ENCODE measurements around the gene MAG. TPM values are rescaled to one million over a fixed set of nuclear protein-coding genes. Genes with fewer than 3 reads are reported as not detected.

Gene MAG
- total and polyA plus RNA-seq, 9 of the 15 experiments (the other 6 are each of a cell fraction or from before 2014, with no cell fraction given), result 0.11 to 10.0 (median 1.6) TPM

DNA sequence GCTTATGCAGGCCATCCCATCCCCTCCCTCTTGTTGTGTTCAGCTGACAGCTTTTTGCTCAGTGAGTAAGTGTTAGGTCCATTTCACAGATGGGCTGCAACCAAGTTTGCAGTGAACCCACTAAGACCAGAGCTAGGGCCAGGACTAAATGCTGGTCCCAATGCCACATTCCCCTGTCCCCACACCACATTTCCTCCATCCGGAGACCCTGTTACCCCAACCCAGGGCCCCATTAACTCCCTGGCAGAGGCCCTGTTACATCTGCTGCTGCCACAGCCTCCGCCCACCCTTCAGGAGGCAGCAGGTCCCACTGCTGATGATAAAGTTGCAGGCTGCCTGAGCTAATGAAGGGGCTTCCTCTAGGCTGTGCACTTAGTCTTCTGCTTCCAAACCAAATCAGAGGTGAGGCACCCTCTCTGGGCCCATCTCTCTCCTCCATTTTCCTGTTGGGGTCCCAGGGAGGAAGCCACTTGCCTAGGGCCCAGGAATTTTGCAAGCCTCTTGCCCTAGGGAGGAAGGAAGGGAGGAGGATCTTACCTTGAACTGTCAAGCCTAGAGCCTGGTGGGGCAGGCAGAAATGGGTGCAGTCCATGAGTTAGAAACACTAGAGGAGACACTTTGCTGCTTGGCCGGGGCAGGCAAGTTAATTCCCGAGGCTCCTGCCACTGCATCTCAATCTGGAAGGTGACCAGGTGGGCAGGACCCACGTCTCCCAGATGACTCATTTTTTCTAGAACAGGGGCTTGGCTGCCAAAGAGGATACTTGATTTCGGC lies 26.6 kb upstream of the MAG start:
- Histone ChIP-seq H3K27me3 (ENCODE audit: control insufficient read depth in 2 of 2, insufficient read depth in 2 of 2, low read length in 2 of 2) (no peaks in the 10 kb centered on the region), H3K4me2 (ENCODE audit: insufficient read depth, low read length) (no peak overlapping the region), H2AFZ (ENCODE audit: low read depth, low read length) (no peak overlapping the region), H3K9me1 (ENCODE audit: control insufficient read depth, insufficient read depth, low read length) (no peaks in the 10 kb centered on the region), H3K79me2 (ENCODE audit: control insufficient read depth, insufficient read depth, low read length) (peaks cover 23% of the 10 kb centered on the region), H3K4me3 (no peak overlapping the region), H3K9ac (ENCODE audit: insufficient read depth in 1 of 2, low read depth in 2 of 2, low read length in 2 of 2) (peak overlapping the region in 1 of 2 experiments; percentile 36; a peak in 1 of 4 replicates), H3K36me3 (ENCODE audit: control insufficient read depth, insufficient read depth, low read length) (peaks cover 78% of the 10 kb centered on the region), H4K20me1 (replicated peaks; ENCODE audit: control insufficient read depth, insufficient read depth, low read length) (no peaks in the 10 kb centered on the region), H3K4me1 (replicated peaks in 1 of 2; ENCODE audit: control insufficient read depth in 2 of 2, insufficient read depth in 2 of 2, low read length in 2 of 2) (peaks cover 15 to 42% of the 10 kb centered on the region in 2 experiments), H3K9me3 (replicated peaks; ENCODE audit: control insufficient read depth, insufficient read depth, low read depth, low read length) (no peaks in the 10 kb centered on the region), H3K27ac (ENCODE audit: extremely low read depth, low read depth, low read length) (no peak overlapping the region; the same call in 1 of the 3 replicates)
- ChIA-PET POLR2A (interaction anchor here (0.5 to 3.7 kb wide), 9 partner anchors 10 to 1067 kb away, joined by 3 to 31 read pairs (median 3); no protein-coding TSS in a partner anchor), CTCF (ENCODE audit: low intra/inter-chr PET ratio) (no interaction called here)
- FAIRE-seq, result no peak
- DNase-seq (ENCODE audit: extremely low read depth in 1 of 4, low spot score in 3 of 4), result no peak
- 66% methylated on average over 6 of the region's 6 CpGs for WGBS (ENCODE audit: insufficient coverage, low coverage, missing lambda C conversion rate)
- in situ Hi-C loops (cut with MboI), result no loop called here
- no peak for ATAC-seq
- TF ChIP-seq ELF2 (CRISPR knock-in tag; IDR thresholded peaks at IDR 0.05) (peak; percentile 60; the same call in 1 of the 2 replicates), PHTF2 (CRISPR knock-in tag; IDR thresholded peaks at IDR 0.05) (no peak), POLR2A (conservative IDR thresholded peaks at IDR 0.05) (peak; percentile 24; the same call in 1 of the 2 replicates), PTBP1 (IDR thresholded peaks at IDR 0.05; ENCODE audit: low read depth, low read length) (0 out of 2 replicates have a peak, but pooled peaks have one; percentile 18)
- BruUV-seq (replicated peaks), result no TSS peak
- intact Hi-C loops (cut with micrococcal nuclease), result loop anchor here (5.0 kb wide), 2 partner anchors 108 to 123 kb away; partner anchors contain the start of gene FXYD7

All from K562 (cell line).